ENCODE data around the gene GLRX.

The GLRX gene

DNA sequence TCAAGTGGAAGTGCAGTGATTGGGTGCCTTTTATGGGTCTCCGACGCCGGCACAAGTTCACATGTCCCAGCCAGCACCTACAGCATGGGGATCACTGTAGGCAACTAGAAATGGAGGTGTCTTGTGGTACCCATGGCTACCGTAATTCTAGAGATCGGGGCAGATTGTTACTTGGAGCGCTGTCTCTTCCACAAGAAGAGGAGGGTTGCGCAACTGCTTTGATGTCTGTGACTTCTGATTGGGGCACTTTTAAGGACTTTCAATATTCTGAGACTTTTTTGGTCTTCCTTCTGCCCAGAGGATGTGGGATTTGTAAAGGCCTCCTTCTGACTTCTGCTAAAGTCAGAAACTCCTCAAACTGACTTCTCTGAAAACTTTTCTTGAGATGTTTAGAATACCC lies 41.9 kb downstream of the GLRX start:
- DNase-seq (ENCODE audit: low read depth), result no peak

- no peak for DNase-seq (ENCODE audit: low read depth)
Measured at GRCh38 chr5:95779611-95780010, 42.9 kb downstream of the GLRX start.

DNA sequence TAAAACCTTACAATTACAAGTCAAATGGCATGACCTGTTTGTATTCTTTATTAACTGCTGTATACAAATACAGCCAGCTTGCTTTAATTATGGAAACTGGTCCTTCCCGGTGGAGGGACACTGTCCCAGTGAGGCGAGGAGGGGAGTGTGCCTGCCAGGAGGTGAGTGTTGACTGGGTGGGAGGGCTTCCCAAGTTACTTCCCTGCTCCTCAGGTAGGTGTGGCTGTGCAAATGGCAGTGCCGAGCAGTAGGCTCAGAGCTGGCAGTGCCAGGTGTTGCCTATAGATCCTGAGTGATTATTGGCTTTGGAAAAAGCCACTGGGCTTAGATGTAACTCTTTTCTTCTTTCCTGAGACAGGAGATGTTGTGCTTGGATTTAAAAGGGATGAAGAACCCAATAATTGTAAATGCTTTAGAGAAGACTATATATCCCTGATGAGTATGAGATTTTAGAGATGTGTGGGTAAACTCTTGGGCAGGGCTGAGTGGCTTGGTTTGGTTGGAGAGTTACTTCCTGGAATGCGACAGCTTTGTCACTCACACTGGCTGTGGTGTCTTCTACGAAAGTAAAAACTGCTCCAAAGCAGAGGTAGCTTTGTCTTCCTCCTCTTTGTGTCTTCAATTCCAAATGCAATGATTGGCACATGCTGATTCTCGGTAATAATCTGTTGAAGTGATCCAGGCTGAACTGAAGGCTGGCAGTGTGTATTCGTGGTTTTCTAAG lies 43.7 kb downstream of the GLRX start:
- no peak for DNase-seq (ENCODE audit: low read depth)

DNA sequence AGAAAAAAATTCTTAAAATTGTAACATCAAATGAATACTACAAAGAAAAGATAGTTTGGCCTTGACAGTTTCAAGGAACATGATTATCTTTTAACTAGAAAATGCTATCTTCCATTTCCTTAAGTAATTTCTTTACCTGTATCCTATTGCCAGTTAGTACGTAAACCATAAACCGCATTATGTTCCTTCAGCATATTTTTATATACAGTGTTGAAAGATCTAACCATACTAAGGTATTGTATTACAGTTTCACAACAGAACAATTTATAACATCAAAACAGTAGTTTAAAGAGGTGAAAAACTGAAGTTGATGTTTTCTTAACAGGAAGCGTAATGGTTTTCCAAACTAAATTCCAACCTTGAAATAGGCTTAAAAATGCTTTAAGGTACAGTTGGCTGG lies 45.1 kb downstream of the GLRX start:
- DNase-seq (ENCODE audit: low read depth), result no peak

DNA sequence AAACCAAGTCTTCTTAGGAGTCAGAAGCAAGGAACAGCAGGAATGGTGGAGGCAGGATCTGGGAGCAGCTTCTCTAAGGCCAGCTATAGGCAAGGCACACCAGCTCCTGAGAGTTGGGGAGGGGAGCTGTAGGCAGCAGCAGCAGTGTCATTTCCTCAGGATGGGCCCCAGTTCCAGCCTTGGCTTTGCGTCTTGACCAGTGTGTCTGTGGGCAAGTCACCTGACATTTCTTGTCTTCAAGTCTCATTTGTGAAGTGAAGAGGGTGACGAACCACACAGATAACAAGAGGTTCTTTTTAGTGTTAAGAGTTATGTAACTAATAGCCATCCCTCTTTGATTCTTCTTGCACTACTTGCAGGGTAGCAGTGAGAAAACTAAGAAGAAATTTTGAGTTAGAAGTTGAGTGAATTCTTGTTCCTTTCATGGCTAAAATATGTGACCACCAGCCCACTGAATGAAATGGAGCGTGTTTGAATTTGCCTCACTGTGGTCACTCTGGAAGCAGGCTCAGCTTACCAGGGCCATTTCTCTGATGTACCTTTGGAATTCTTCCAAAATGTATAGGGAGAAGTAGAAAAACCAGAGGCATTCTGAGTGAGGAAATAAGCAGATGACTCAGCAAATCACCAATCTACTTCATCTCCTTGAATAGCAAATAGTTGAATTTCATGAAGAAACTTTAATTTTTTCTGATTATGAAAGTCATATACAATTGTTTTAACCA lies 49.0 kb downstream of the GLRX start:
- no peak for DNase-seq (ENCODE audit: low read depth)

DNA sequence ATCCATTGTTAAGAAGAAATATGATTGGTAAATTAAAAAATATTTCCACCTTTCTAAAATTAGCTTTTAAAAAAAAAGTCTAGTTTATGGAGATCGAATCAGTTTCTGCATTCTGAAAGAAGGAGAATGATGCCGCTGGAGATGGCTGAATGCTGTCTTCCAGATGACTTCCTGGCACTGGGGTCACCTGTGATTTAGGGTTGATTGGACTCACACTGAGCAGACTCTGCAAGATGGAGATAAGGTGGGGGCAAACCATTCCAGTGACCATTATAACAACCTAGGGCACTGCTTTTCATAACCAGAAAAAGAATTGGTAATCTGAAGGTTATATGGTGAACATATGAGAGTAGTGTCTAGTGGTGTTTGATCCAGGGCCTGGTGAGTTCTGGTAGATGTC lies 50.6 kb downstream of the GLRX start:
- no peak for DNase-seq (ENCODE audit: low read depth)

DNA sequence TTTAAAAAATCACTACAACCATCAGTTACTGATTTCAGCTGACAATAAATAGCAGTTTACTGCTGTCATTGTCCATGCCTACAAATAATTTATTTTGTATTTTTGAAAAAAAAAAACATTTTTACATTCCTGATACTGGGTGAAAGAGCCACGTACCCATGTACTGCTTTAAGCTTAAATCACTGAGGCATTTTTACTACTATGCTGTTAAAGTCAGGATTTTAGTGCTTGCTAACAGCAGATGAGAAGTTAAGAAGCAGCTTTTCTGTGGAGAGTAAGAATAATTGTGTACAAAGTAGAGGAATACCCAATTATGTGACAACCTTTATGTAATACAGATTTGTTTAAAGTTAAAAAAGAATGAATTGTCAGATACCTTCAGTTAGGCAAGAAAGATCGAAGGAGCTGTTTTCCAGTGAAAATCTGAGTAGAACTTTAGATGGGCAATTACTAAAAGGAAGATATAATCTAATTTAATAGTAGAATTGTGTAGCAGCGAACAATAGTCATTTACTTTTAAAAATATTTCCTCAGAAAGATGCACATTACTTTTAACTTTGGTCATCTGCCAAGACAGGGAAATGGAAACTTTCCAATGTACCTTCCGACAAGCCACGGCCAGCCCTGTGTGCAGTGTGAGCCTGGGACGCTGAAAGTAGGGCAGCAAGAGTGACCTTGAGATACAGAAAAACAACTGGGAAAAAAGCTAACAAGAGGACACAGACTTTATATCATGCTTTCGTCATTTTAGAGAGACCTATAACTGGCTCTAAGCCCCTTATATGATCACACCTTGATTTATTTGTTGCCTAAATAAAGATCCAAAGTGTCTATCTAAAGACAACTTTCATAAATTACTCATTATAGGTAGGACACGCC lies 51.5 kb downstream of the GLRX start:
- DNase-seq (ENCODE audit: low read depth), result no peak

DNA sequence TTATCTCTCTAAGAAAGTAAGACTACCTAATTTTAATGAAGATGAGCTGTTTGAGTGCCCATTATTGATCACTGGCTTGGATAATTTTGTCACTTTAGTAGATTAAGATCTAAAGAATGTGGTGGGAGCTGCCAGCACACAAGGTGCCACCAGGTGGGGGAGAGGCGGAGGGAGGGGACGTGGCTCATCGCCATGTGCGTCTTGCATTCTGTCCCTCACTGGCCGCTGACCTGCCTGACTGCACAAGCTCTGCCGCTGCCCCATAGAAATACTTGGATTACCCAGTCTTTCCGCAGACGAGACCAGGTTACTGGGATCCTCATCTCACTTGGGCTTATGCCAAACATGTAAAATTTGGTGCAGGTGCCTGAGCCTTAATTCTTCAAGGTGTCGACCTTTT lies 53.8 kb downstream of the GLRX start:
- no peak for DNase-seq (ENCODE audit: low read depth)

- no peak for DNase-seq (ENCODE audit: low read depth)
Measured at GRCh38 chr5:95763941-95764340, 58.6 kb downstream of the GLRX start.
